Thyroid gland (tissue), 4 donors: ENCODE data around the gene GAREM1.

ENCODE experiments used
- CTCF ChIP-seq, 6 experiments: fragments of 200-600 bp in 3 of 6; fragments of 450-650 bp in 3 of 6; sonication (generic) in 3 of 6; IDR thresholded peaks; one replicate each; pipeline ENCODE4 v1.5.1; 2016 to 2019; ENCODE audit warnings: antibody characterized with exemption in 6 of 6, mild to moderate bottlenecking in 2 of 6, inconsistent platforms in 1 of 6, moderate library complexity in 1 of 6
- POLR2A ChIP-seq, 2 donors: fragments of 450-650 bp; IDR thresholded peaks; one replicate each; pipeline ENCODE4 v1.6.1; 2017; ENCODE audit warnings: antibody characterized with exemption in 2 of 2, mild to moderate bottlenecking in 2 of 2, moderate library complexity in 1 of 2

- TF ChIP-seq POLR2A (IDR thresholded peaks at IDR 0.05) = no peak
- no peak for TF ChIP-seq CTCF (IDR thresholded peaks at IDR 0.05)
Observed at GRCh38 chr18:32362484-32362883, 108.2 kb downstream of the GAREM1 start.
